PC-9 (cell line): ENCODE measurements around the gene ZNF211.

Experiments used
- CTCF ChIP-seq: fragments of 200-600 bp; sonication (generic); conservative IDR thresholded peaks from 2 replicates; pipeline ENCODE4 v1.6.1; 2017; ENCODE audit warnings: mixed run types, antibody characterized with exemption, mild to moderate bottlenecking, moderate library complexity
- EZH2 ChIP-seq: fragments of 200-600 bp; sonication (generic); IDR thresholded peaks from 2 replicates; pipeline ENCODE4 v1.8.0; 2017; ENCODE audit warnings: antibody characterized with exemption, low read depth

GRCh38 chr19:57686727-57687126, 53.8 kb downstream of the ZNF211 start:
- TF ChIP-seq CTCF, result no peak
- no peak for TF ChIP-seq EZH2
